ENCODE measurements around the gene STX1A.

GRCh38 chr7:73668886-73669230 is 50.6 kb downstream of the STX1A start:
- TF ChIP-seq, protein P1, sequence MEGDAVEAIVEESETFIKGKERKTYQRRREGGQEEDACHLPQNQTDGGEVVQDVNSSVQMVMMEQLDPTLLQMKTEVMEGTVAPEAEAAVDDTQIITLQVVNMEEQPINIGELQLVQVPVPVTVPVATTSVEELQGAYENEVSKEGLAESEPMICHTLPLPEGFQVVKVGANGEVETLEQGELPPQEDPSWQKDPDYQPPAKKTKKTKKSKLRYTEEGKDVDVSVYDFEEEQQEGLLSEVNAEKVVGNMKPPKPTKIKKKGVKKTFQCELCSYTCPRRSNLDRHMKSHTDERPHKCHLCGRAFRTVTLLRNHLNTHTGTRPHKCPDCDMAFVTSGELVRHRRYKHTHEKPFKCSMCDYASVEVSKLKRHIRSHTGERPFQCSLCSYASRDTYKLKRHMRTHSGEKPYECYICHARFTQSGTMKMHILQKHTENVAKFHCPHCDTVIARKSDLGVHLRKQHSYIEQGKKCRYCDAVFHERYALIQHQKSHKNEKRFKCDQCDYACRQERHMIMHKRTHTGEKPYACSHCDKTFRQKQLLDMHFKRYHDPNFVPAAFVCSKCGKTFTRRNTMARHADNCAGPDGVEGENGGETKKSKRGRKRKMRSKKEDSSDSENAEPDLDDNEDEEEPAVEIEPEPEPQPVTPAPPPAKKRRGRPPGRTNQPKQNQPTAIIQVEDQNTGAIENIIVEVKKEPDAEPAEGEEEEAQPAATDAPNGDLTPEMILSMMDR (IDR thresholded peaks at IDR 0.05) = no peak
- no peak for TF ChIP-seq POLR2A (IDR thresholded peaks at IDR 0.05)
- TF ChIP-seq POLR2AphosphoS5 (IDR thresholded peaks at IDR 0.05) = no peak
- no peak for TF ChIP-seq EP300 (IDR thresholded peaks at IDR 0.05; ENCODE audit: low read depth)
